ENCODE data around the gene NHSL1.
"Not testable (repeated sequence)": the region's sequence is repeated elsewhere in the genome, so short reads cannot be mapped to it uniquely, and the experiment has no call there.

NHSL1 gene

GRCh38 chr6:138454981-138455706 is 44.1 kb downstream of the NHSL1 start:
- no peak for DNase-seq

GRCh38 chr6:138451043-138451442 is 48.3 kb downstream of the NHSL1 start:
- DNase-seq = no peak

- DNase-seq = no peak
Observed at GRCh38 chr6:138450445-138450844, 48.8 kb downstream of the NHSL1 start.

GRCh38 chr6:138446821-138447220 is 52.5 kb downstream of the NHSL1 start:
- DNase-seq = no peak

- DNase-seq = no peak
Observed at GRCh38 chr6:138443979-138444378, 55.3 kb downstream of the NHSL1 start.

GRCh38 chr6:138442663-138443062 is 56.6 kb downstream of the NHSL1 start:
- no peak for DNase-seq

- DNase-seq = no peak
Observed at GRCh38 chr6:138441965-138442364, 57.3 kb downstream of the NHSL1 start.

GRCh38 chr6:138440758-138441357 is 58.4 kb downstream of the NHSL1 start:
- no peak for DNase-seq

- DNase-seq = no peak
Observed at GRCh38 chr6:138440296-138440695, 59.0 kb downstream of the NHSL1 start.

GRCh38 chr6:138439546-138439945 is 59.7 kb downstream of the NHSL1 start:
- no peak for DNase-seq

GRCh38 chr6:138434925-138435324 is 64.4 kb downstream of the NHSL1 start:
- no peak for DNase-seq

GRCh38 chr6:138434096-138434495 is 65.2 kb downstream of the NHSL1 start:
- no peak for DNase-seq

- DNase-seq = no peak
Observed at GRCh38 chr6:138432063-138432356, 67.3 kb downstream of the NHSL1 start.

GRCh38 chr6:138431256-138432062 is 67.8 kb downstream of the NHSL1 start:
- no peak for DNase-seq

- no peak for DNase-seq
Observed at GRCh38 chr6:138430361-138431145, 68.7 kb downstream of the NHSL1 start.

GRCh38 chr6:138429761-138430160 is 69.5 kb downstream of the NHSL1 start:
- no peak for DNase-seq

- no peak for DNase-seq
Observed at GRCh38 chr6:138428944-138429598, 70.2 kb downstream of the NHSL1 start.

- DNase-seq = no peak
Observed at GRCh38 chr6:138427701-138428100, 71.6 kb downstream of the NHSL1 start.

GRCh38 chr6:138426500-138427123 is 72.7 kb downstream of the NHSL1 start:
- no peak for DNase-seq

- not testable (repeated sequence) for DNase-seq
Observed at GRCh38 chr6:138425256-138425655, 74.0 kb downstream of the NHSL1 start.

- DNase-seq = no peak
Observed at GRCh38 chr6:138424004-138424904, 75.0 kb downstream of the NHSL1 start.
